Measurements from ENCODE around the gene AZU1. TPM values are rescaled to one million over a fixed set of nuclear protein-coding genes. Genes with fewer than 3 reads are reported as not detected.

AZU1 gene
- total RNA-seq, 4 donors from 2014 or later, result not detected

DNA sequence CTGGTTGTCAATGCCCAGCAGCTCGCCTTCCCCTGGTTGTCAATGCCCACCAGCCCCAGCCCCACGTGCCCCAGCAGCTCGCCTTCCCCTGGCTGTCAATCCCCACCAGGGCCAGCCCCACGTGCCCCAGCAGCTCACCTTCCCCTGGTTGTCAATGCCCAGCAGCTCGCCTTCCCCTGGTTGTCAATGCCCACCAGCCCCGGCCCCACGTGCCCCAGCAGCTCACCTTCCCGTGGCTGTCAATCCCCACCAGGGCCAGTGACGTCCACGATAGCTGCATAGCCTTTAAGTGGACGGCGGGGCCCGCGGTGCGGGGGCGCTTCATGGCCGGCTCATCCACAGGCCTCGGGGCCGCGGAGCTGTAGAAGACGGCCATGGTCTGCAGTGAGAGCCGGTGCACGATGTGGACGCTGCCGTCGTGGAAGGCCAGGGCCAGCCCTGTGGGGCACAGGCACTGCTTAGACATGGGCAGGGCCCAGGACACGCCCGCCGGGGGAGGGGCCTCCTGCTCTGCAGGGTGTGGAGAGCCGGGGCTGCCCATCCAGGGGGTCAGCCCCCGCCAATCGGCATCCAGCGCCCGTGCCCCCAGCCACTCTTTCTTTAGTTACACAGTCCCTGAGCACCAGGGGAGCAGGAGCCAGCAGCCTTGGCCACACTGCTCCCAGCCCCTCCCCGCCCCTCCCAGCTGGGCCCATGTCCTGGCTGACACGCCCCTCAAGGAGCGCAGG is 52.2 kb downstream of the AZU1 start:
- Histone ChIP-seq H3K27ac (no peak overlapping the region), H3K36me3 (peaks cover 28 to 33% of the 10 kb centered on the region in 2 donors), H3K27me3 (no peaks in the 10 kb centered on the region), H3K9me3 (no peaks in the 10 kb centered on the region), H3K4me3 (replicated peaks in 1 of 3) (no peak overlapping the region), H3K4me1 (no peaks in the 10 kb centered on the region)
- DNase-seq, result no peak
- WGBS, 2 donors, result 89 to 93% methylated on average over 12 to 26 of the region's 37 CpGs
- intact Hi-C loops (cut with DNase I), result no loop called here
- TF ChIP-seq, protein P1, sequence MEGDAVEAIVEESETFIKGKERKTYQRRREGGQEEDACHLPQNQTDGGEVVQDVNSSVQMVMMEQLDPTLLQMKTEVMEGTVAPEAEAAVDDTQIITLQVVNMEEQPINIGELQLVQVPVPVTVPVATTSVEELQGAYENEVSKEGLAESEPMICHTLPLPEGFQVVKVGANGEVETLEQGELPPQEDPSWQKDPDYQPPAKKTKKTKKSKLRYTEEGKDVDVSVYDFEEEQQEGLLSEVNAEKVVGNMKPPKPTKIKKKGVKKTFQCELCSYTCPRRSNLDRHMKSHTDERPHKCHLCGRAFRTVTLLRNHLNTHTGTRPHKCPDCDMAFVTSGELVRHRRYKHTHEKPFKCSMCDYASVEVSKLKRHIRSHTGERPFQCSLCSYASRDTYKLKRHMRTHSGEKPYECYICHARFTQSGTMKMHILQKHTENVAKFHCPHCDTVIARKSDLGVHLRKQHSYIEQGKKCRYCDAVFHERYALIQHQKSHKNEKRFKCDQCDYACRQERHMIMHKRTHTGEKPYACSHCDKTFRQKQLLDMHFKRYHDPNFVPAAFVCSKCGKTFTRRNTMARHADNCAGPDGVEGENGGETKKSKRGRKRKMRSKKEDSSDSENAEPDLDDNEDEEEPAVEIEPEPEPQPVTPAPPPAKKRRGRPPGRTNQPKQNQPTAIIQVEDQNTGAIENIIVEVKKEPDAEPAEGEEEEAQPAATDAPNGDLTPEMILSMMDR (IDR thresholded peaks at IDR 0.05), result no peak
- no peak for TF ChIP-seq POLR2A (IDR thresholded peaks at IDR 0.05)

MicroRNAs encoded within 50 kb of the gene (microRNA counts, 767-probe panel; counts per million panel counts)
- 0 counts per million in 2 donors for microRNA hsa-miR-3187-3p

Small RNA genes lying within 50 kb of the gene (microRNA-seq; reads per million reads assigned to microRNA genes)
- 2.6 reads per million for gene MIR3187
- gene MIR4745, result not detected

Small RNA genes lying within 50 kb of the gene (small RNA-seq; reads per million reads assigned to genes)
- gene MIR3187, result not detected

Other genes with a start within 250 kb of the AZU1 start
- not detected for gene HCN2, start 238.0 kb upstream of the AZU1 start, total RNA-seq
- gene POLRMT, start 194.3 kb upstream of the AZU1 start, total RNA-seq, result 10 to 100 TPM; 23.2 to 39.7 (median 33.1) TPM
- not detected for gene FGF22, start 188.0 kb upstream of the AZU1 start, total RNA-seq
- gene RNF126, start 164.6 kb upstream of the AZU1 start, total RNA-seq, result 10 to 100 TPM; 41.4 to 55.5 (median 53.5) TPM
- gene FSTL3, start 151.4 kb upstream of the AZU1 start, total RNA-seq, result 10 to 100 TPM; 16.2 to 73.4 (median 62.9) TPM
- gene PRSS57, start 132.4 kb upstream of the AZU1 start, total RNA-seq, result not detected
- 10 to 100 TPM; 18.9 to 45.5 (median 27.7) TPM for gene PALM, start 118.9 kb upstream of the AZU1 start, total RNA-seq
- gene MISP, start 76.7 kb upstream of the AZU1 start, total RNA-seq, result under 1 TPM in 2 of 4 donors, not detected in 2; 0.63 to 0.68 TPM
- 100 to 1,000 TPM; 161 to 277 (median 199) TPM for gene PTBP1, start 30.4 kb upstream of the AZU1 start, total RNA-seq
- gene PLPPR3, start 5.9 kb upstream of the AZU1 start, total RNA-seq, result not detected
- not detected for gene PRTN3, start 13.2 kb downstream of the AZU1 start, total RNA-seq
- gene ELANE, start 24.5 kb downstream of the AZU1 start, total RNA-seq, result 1 to 10 TPM in 3 of 4 donors, not detected in 1; 1.9 to 2.1 (median 2.1) TPM
- gene CFD, start 31.8 kb downstream of the AZU1 start, total RNA-seq, result 1,000 to 10,000 TPM in 1 of 4 donors, 100 to 1,000 TPM in 3; 339 to 1,037 (median 506) TPM
- gene MED16, start 65.3 kb downstream of the AZU1 start, total RNA-seq, result 10 to 100 TPM; 33.2 to 66.5 (median 54.3) TPM
- gene RNU6-9, start 65.6 kb downstream of the AZU1 start, total RNA-seq, result not detected
- 10 to 100 TPM; 29.2 to 45.8 (median 34.9) TPM for gene R3HDM4, start 85.4 kb downstream of the AZU1 start, total RNA-seq
- gene KISS1R, start 89.5 kb downstream of the AZU1 start, total RNA-seq, result not detected
- gene ARID3A, start 98.2 kb downstream of the AZU1 start, total RNA-seq, result 1 to 10 TPM; 2.6 to 7.7 (median 3.9) TPM
- gene WDR18, start 156.5 kb downstream of the AZU1 start, total RNA-seq, result 10 to 100 TPM; 15.2 to 73.5 (median 46.8) TPM
- gene GRIN3B, start 172.6 kb downstream of the AZU1 start, total RNA-seq, result under 1 TPM in 1 of 4 donors, not detected in 3; 0.22 TPM
- 100 to 1,000 TPM; 162 to 238 (median 192) TPM for gene TMEM259, start 193.3 kb downstream of the AZU1 start, total RNA-seq
- not detected for gene RNU6-2, start 193.7 kb downstream of the AZU1 start, total RNA-seq
- gene CNN2, start 198.8 kb downstream of the AZU1 start, total RNA-seq, result 10 to 100 TPM; 60.7 to 88.2 (median 82.2) TPM
- 10 to 100 TPM; 15.5 to 58.7 (median 29.8) TPM for gene ABCA7, start 212.3 kb downstream of the AZU1 start, total RNA-seq
- gene ARHGAP45, start 239.3 kb downstream of the AZU1 start, total RNA-seq, result 10 to 100 TPM; 11.5 to 19.8 (median 14.4) TPM

Data from thyroid gland (tissue), 4 donors.